Endodermal cell (in vitro differentiated cells): ENCODE results near the gene RXFP1. TPM values are rescaled to one million over a fixed set of nuclear protein-coding genes. Genes with fewer than 3 reads are reported as not detected.

ENCODE experiments used
- DNase-seq: peaks from one replicate; pipeline ENCODE4 v3.0.0-alpha.2; 2017
- H3K27ac ChIP-seq: 2 replicates; pipeline ENCODE4 v1.5.1; 2013; ENCODE audit warnings: mild to moderate bottlenecking, low read depth, low read length, moderate library complexity
- H3K27me3 ChIP-seq: 2 replicates; pipeline ENCODE4 v1.6.1; 2013; ENCODE audit warnings: mild to moderate bottlenecking, low read length, moderate library complexity; ENCODE audit not compliant: insufficient read depth, control insufficient read depth, poor library complexity, severe bottlenecking
- H3K36me3 ChIP-seq: 2 replicates; pipeline ENCODE4 v1.7.0; 2013; ENCODE audit warnings: mild to moderate bottlenecking, low read length, moderate library complexity; ENCODE audit not compliant: control insufficient read depth, insufficient read depth
- H3K4me1 ChIP-seq: one replicate; pipeline ENCODE4 v1.7.0; 2013; ENCODE audit warnings: low read length; ENCODE audit not compliant: control insufficient read depth, insufficient read depth
- H3K4me3 ChIP-seq: 2 replicates; pipeline ENCODE4 v1.5.1; 2013; ENCODE audit warnings: mild to moderate bottlenecking, low read length, moderate library complexity
- H3K9ac ChIP-seq: 2 replicates; pipeline ENCODE4 v1.6.1; 2013; ENCODE audit warnings: mild to moderate bottlenecking, low read length, moderate library complexity; ENCODE audit not compliant: poor library complexity, severe bottlenecking; ENCODE audit errors: extremely low read depth
- H3K9me3 ChIP-seq: 2 replicates; pipeline ENCODE4 v1.6.1; 2013; ENCODE audit warnings: mild to moderate bottlenecking, low read length, moderate library complexity; ENCODE audit not compliant: control insufficient read depth
- H3K27ac Mint-ChIP-seq: 2 replicates; pipeline ENCODE4 v1.8.0; 2020; ENCODE audit warnings: mixed read lengths
- H3K27me3 Mint-ChIP-seq: 2 replicates; pipeline ENCODE4 v1.8.0; 2021; ENCODE audit warnings: mild to moderate bottlenecking, mixed read lengths; ENCODE audit not compliant: insufficient read depth
- H3K36me3 Mint-ChIP-seq: 2 replicates; pipeline ENCODE4 v1.8.0; 2020; ENCODE audit warnings: low read depth, mixed read lengths
- H3K4me1 Mint-ChIP-seq: 2 replicates; pipeline ENCODE4 v1.8.0; 2020; ENCODE audit warnings: mixed read lengths
- H3K4me3 Mint-ChIP-seq: 2 replicates; pipeline ENCODE4 v1.8.0; 2020; ENCODE audit warnings: mild to moderate bottlenecking, moderate library complexity, mixed read lengths
- H3K9me3 Mint-ChIP-seq: 2 replicates; pipeline ENCODE4 v1.8.0; 2020; ENCODE audit warnings: mild to moderate bottlenecking, mixed read lengths
- CTCF ChIP-seq: fragments of 200-600 bp; sonication (generic); conservative IDR thresholded peaks from 2 replicates; pipeline ENCODE4 v1.5.0; 2021; ENCODE audit warnings: antibody characterized with exemption, mild to moderate bottlenecking
- WGBS, 2 experiments: methylation state at CpG; one replicate each; pipeline versions ENCODE4 v1.1.5 to v1.1.7; 2013; ENCODE audit warnings: missing lambda C conversion rate in 2 of 2, mixed read lengths in 1 of 2; ENCODE audit not compliant: insufficient coverage in 1 of 2, insufficient read length in 1 of 2; 5-methylcytosine and 5-hydroxymethylcytosine counted together
- total RNA-seq, 2 donors: library from RNA; stranded (reverse); fragmentation: NEBNext Ultra II Directional in 1 of 2; extraction: Animal tissue kit (Norgen Biotek cat#: 25700) in 1 of 2; gene quantifications; 2 replicates in 1 of 2; 3 replicates in 1 of 2; pipeline ENCODE4 v1.2.1, GENCODE V29; 2021

Gene RXFP1
- total RNA-seq, 2 donors from 2014 or later, result not detected

- H3K27me3 ChIP-seq, result no peaks in the 10 kb centered on the region
- H3K27me3 Mint-ChIP-seq, result no peaks in the 10 kb centered on the region
- no peaks in the 10 kb centered on the region for H3K4me1 Mint-ChIP-seq
- H3K4me3 ChIP-seq, result no peak overlapping the region
- no peak for TF ChIP-seq CTCF
- H3K9me3 ChIP-seq, result no peaks in the 10 kb centered on the region
- no peaks in the 10 kb centered on the region for H3K36me3 ChIP-seq
- H3K27ac ChIP-seq, result no peak overlapping the region
- no peak for DNase-seq
- no peaks in the 10 kb centered on the region for H3K4me1 ChIP-seq
- H3K9me3 Mint-ChIP-seq, result no peaks in the 10 kb centered on the region
- 94 to 100% methylated on average over 3 to 6 of the region's 6 CpGs for WGBS, 2 experiments
- H3K27ac Mint-ChIP-seq, result no peak overlapping the region
- H3K36me3 Mint-ChIP-seq, result no peaks in the 10 kb centered on the region
- H3K9ac ChIP-seq, result no peak overlapping the region
- no peak overlapping the region for H3K4me3 Mint-ChIP-seq
These were observed 66.6 kb downstream of the RXFP1 start for GRCh38 chr4:158588285-158588684.

GRCh38 chr4:158588777-158589176, 67.1 kb downstream of the RXFP1 start:
- H3K9me3 ChIP-seq, result no peaks in the 10 kb centered on the region
- no peaks in the 10 kb centered on the region for H3K36me3 ChIP-seq
- no peak overlapping the region for H3K27ac Mint-ChIP-seq
- H3K4me1 ChIP-seq, result no peaks in the 10 kb centered on the region
- no peak overlapping the region for H3K9ac ChIP-seq
- WGBS, 2 experiments, result 95 to 100% methylated on average over 4 to 5 of the region's 5 CpGs
- no peak overlapping the region for H3K4me3 Mint-ChIP-seq
- H3K36me3 Mint-ChIP-seq, result no peaks in the 10 kb centered on the region
- H3K9me3 Mint-ChIP-seq, result no peaks in the 10 kb centered on the region
- TF ChIP-seq CTCF, result no peak
- no peaks in the 10 kb centered on the region for H3K4me1 Mint-ChIP-seq
- no peaks in the 10 kb centered on the region for H3K27me3 ChIP-seq
- no peak for DNase-seq
- no peak overlapping the region for H3K27ac ChIP-seq
- no peak overlapping the region for H3K4me3 ChIP-seq
- H3K27me3 Mint-ChIP-seq, result no peaks in the 10 kb centered on the region

- 80 to 92% methylated on average over 4 of the region's 4 CpGs for WGBS, 2 experiments
- H3K9me3 ChIP-seq, result no peaks in the 10 kb centered on the region
- Mint-ChIP-seq H3K4me1 (no peaks in the 10 kb centered on the region), H3K36me3 (no peaks in the 10 kb centered on the region), H3K27ac (no peak overlapping the region), H3K4me3 (no peak overlapping the region), H3K9me3 (no peaks in the 10 kb centered on the region), H3K27me3 (no peaks in the 10 kb centered on the region)
- TF ChIP-seq CTCF, result no peak
- no peak overlapping the region for H3K27ac ChIP-seq
- no peaks in the 10 kb centered on the region for H3K36me3 ChIP-seq
- H3K9ac ChIP-seq, result no peak overlapping the region
- H3K4me1 ChIP-seq, result no peaks in the 10 kb centered on the region
- no peak overlapping the region for H3K4me3 ChIP-seq
- no peaks in the 10 kb centered on the region for H3K27me3 ChIP-seq
- DNase-seq, result no peak
These were observed 68.6 kb downstream of the RXFP1 start for GRCh38 chr4:158590306-158590705.
